BLaER1 treated with 17β-estradiol and CSF1 and Interleukin-3, amounts not matched to agents 10 nM and 100 nM (cell line): ENCODE results near the gene ADAMTS14.
"Not testable (repeated sequence)": the region's sequence is repeated elsewhere in the genome, so short reads cannot be mapped to it uniquely, and the experiment has no call there.

Experiments used
- H3K27ac ChIP-seq, 11 experiments: shearing (Covaris generic); formaldehyde crosslinking; 2 replicates each; pipeline ENCODE4 v1.8.1; 2022
- H3K27me3 ChIP-seq, 11 experiments: shearing (Covaris generic); formaldehyde crosslinking; 2 replicates each; pipeline ENCODE4 v1.8.1; 2022
- H3K36me3 ChIP-seq, 11 experiments: shearing (Covaris generic); formaldehyde crosslinking; 2 replicates each; pipeline ENCODE4 v1.8.1; 2022
- H3K4me1 ChIP-seq, 10 experiments: shearing (Covaris generic); formaldehyde crosslinking; 2 replicates each; pipeline ENCODE4 v1.8.1; 2022
- H3K4me2 ChIP-seq, 11 experiments: shearing (Covaris generic); formaldehyde crosslinking; 2 replicates each; pipeline ENCODE4 v1.8.1; 2022
- H3K4me3 ChIP-seq, 10 experiments: shearing (Covaris generic); formaldehyde crosslinking; 2 replicates each; pipeline ENCODE4 v1.8.1; 2022
- H3K9ac ChIP-seq, 11 experiments: shearing (Covaris generic); formaldehyde crosslinking; 2 replicates each; pipeline ENCODE4 v1.8.1; 2022
- H3K9me3 ChIP-seq, 11 experiments: shearing (Covaris generic); formaldehyde crosslinking; replicated peaks in 1 of 11; 2 replicates each; pipeline ENCODE4 v1.8.1; 2022
- H4K20me1 ChIP-seq, 11 experiments: shearing (Covaris generic); formaldehyde crosslinking; 2 replicates each; pipeline ENCODE4 v1.8.1; 2022
- Cebpa-rat ChIP-seq, 11 experiments: shearing (Covaris generic); IDR thresholded peaks; 2 replicates each; pipeline ENCODE4 v1.8.1; 2022

The ADAMTS14 gene

GRCh38 chr10:70761727-70762350 lies 89.5 kb downstream of the ADAMTS14 start:
- Histone ChIP-seq H3K9me3 (peaks cover 18 to 22% (median 20%) of the 10 kb centered on the region in 11 experiments), H3K4me3 (no peak overlapping the region), H3K9ac (peak overlapping the region in 10 of 11 experiments; percentile 31 to 86 (median 81); a peak in 17 of 22 replicates), H3K4me1 (peaks cover 39 to 65% (median 60%) of the 10 kb centered on the region in 10 experiments), H4K20me1 (no peaks in the 10 kb centered on the region), H3K36me3 (peaks cover 0 to 13% (median 8%) of the 10 kb centered on the region in 11 experiments; a peak in 6 of 22 replicates), H3K27me3 (no peaks in the 10 kb centered on the region), H3K4me2 (peak overlapping the region; percentile 58 to 98 (median 90)), H3K27ac (peak overlapping the region in 10 of 11 experiments; percentile 17 to 97 (median 92); a peak in 19 of 22 replicates)
- TF ChIP-seq Cebpa-rat (IDR thresholded peaks at IDR 0.05) = no peak

GRCh38 chr10:70762441-70763175 lies 90.3 kb downstream of the ADAMTS14 start:
- Histone ChIP-seq H3K9me3 (peaks cover 23 to 29% (median 25%) of the 10 kb centered on the region in 11 experiments), H3K9ac (peak overlapping the region in 9 of 11 experiments; percentile 60 to 86 (median 82); a peak in 19 of 22 replicates), H3K4me1 (peaks cover 39 to 65% (median 60%) of the 10 kb centered on the region in 10 experiments), H3K27me3 (no peaks in the 10 kb centered on the region), H3K4me3 (peak overlapping the region in 6 of 10 experiments; percentile 31 to 51 (median 36); a peak in 8 of 20 replicates), H3K4me2 (peak overlapping the region; percentile 58 to 98 (median 90)), H4K20me1 (no peaks in the 10 kb centered on the region), H3K27ac (peak overlapping the region in 10 of 11 experiments; percentile 53 to 97 (median 92); a peak in 19 of 22 replicates), H3K36me3 (peaks cover 0 to 13% (median 8%) of the 10 kb centered on the region in 11 experiments; a peak in 6 of 22 replicates)
- peak in 10 of 11 experiments; percentile 78 to 100 (median 97); a peak in 18 of 22 replicates for TF ChIP-seq Cebpa-rat (IDR thresholded peaks at IDR 0.05)

- Histone ChIP-seq H3K9ac (peak overlapping the region in 9 of 11 experiments; percentile 60 to 86 (median 82); a peak in 17 of 22 replicates), H3K4me1 (peaks cover 39 to 65% (median 60%) of the 10 kb centered on the region in 10 experiments), H3K27me3 (no peaks in the 10 kb centered on the region), H4K20me1 (no peaks in the 10 kb centered on the region), H3K9me3 (peaks cover 23 to 32% (median 25%) of the 10 kb centered on the region in 11 experiments), H3K27ac (peak overlapping the region in 10 of 11 experiments; percentile 53 to 97 (median 92); a peak in 19 of 22 replicates), H3K4me2 (peak overlapping the region; percentile 58 to 98 (median 90)), H3K4me3 (peak overlapping the region in 6 of 10 experiments; percentile 31 to 51 (median 36); a peak in 9 of 20 replicates), H3K36me3 (peaks cover 0 to 13% (median 8%) of the 10 kb centered on the region in 11 experiments; a peak in 6 of 22 replicates)
- no peak for TF ChIP-seq Cebpa-rat (IDR thresholded peaks at IDR 0.05)
These were observed 91.3 kb downstream of the ADAMTS14 start for GRCh38 chr10:70763567-70763966.

GRCh38 chr10:70765794-70766594 lies 93.7 kb downstream of the ADAMTS14 start:
- TF ChIP-seq Cebpa-rat (IDR thresholded peaks at IDR 0.05) = no peak
- no peaks in the 10 kb centered on the region for H3K27me3 ChIP-seq
- H3K9ac ChIP-seq = no peak overlapping the region
- H3K4me3 ChIP-seq = peak overlapping the region in 4 of 10 experiments; percentile 11 to 28 (median 16); a peak in 2 of 20 replicates
- H3K27ac ChIP-seq = peak overlapping the region in 4 of 11 experiments; percentile 11 to 94 (median 20); a peak in 1 of 22 replicates
- no peak overlapping the region for H3K4me2 ChIP-seq
- H3K36me3 ChIP-seq = peaks cover 0 to 13% (median 8%) of the 10 kb centered on the region in 11 experiments; a peak in 6 of 22 replicates
- no peaks in the 10 kb centered on the region for H4K20me1 ChIP-seq
- H3K9me3 ChIP-seq = peaks cover 23 to 32% (median 26%) of the 10 kb centered on the region in 11 experiments
- peaks cover 27 to 42% (median 37%) of the 10 kb centered on the region in 10 experiments for H3K4me1 ChIP-seq

GRCh38 chr10:70768026-70768685 lies 95.8 kb downstream of the ADAMTS14 start:
- Histone ChIP-seq H3K4me1 (peaks cover 10 to 25% (median 16%) of the 10 kb centered on the region in 10 experiments), H3K9me3 (peaks cover 23 to 32% (median 26%) of the 10 kb centered on the region in 11 experiments), H3K36me3 (peaks cover 0 to 13% (median 8%) of the 10 kb centered on the region in 11 experiments; a peak in 6 of 22 replicates)
- not testable (repeated sequence) for H3K27ac ChIP-seq, H3K27me3 ChIP-seq, H3K4me3 ChIP-seq, H4K20me1 ChIP-seq, H3K4me2 ChIP-seq, H3K9ac ChIP-seq

GRCh38 chr10:70769121-70769520 lies 96.8 kb downstream of the ADAMTS14 start:
- Histone ChIP-seq H4K20me1 (no peaks in the 10 kb centered on the region), H3K27ac (no peak overlapping the region), H3K36me3 (peaks cover 0 to 13% (median 8%) of the 10 kb centered on the region in 11 experiments; a peak in 6 of 22 replicates), H3K4me1 (peaks cover under 1 to 16% (median 7%) of the 10 kb centered on the region in 10 experiments; a peak in 17 of 20 replicates), H3K9me3 (peaks cover 23 to 32% (median 26%) of the 10 kb centered on the region in 11 experiments), H3K4me2 (no peak overlapping the region), H3K4me3 (no peak overlapping the region), H3K9ac (no peak overlapping the region), H3K27me3 (no peaks in the 10 kb centered on the region)
- TF ChIP-seq Cebpa-rat (IDR thresholded peaks at IDR 0.05) = no peak

- Histone ChIP-seq H3K4me2 (no peak overlapping the region), H3K27ac (no peak overlapping the region), H3K9me3 (peaks cover 23 to 29% (median 24%) of the 10 kb centered on the region in 11 experiments), H4K20me1 (no peaks in the 10 kb centered on the region; a peak in 1 of 22 replicates), H3K36me3 (peaks cover 0 to 13% (median 8%) of the 10 kb centered on the region in 11 experiments; a peak in 6 of 22 replicates), H3K9ac (no peak overlapping the region), H3K4me3 (no peak overlapping the region), H3K4me1 (peaks cover 0 to 7% (median 0%) of the 10 kb centered on the region in 10 experiments; a peak in 2 of 20 replicates), H3K27me3 (no peaks in the 10 kb centered on the region)
- no peak for TF ChIP-seq Cebpa-rat (IDR thresholded peaks at IDR 0.05)
These were observed 97.7 kb downstream of the ADAMTS14 start for GRCh38 chr10:70770001-70770400.

GRCh38 chr10:70770516-70770915 lies 98.2 kb downstream of the ADAMTS14 start:
- H3K36me3 ChIP-seq = peaks cover 0 to 11% (median 5%) of the 10 kb centered on the region in 11 experiments; a peak in 6 of 22 replicates

More at GRCh38 chr10:70770516-70770915, 98.2 kb downstream of the ADAMTS14 start:
- H3K4me1 ChIP-seq, H4K20me1 ChIP-seq, H3K4me2 ChIP-seq, H3K27ac ChIP-seq, H3K9ac ChIP-seq, H3K27me3 ChIP-seq, H3K4me3 ChIP-seq: not testable (repeated sequence)
- peaks cover 18 to 24% (median 19%) of the 10 kb centered on the region in 11 experiments for H3K9me3 ChIP-seq
